Measurements from ENCODE around the gene CD70.

DNA sequence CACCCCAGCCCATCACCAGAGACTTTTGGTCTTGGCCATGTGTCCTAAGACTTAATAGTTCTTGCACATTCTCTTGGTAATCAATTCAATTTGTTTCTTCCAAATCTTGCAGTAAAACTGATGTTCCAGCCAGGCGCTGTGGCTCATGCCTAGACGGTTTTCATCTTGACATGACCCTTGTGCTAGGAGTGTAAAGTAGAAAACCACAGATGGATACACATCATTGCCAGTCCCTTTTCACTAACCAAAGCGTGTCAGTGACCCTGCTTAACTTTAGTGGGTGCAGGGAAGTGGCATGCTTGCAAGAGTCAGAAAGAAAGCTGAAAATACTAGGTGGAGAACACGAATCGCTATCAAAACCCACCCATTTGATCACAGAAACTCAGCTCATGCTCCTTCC, 18.0 kb upstream of the CD70 start:
- TF ChIP-seq POLR2AphosphoS5 (IDR thresholded peaks at IDR 0.05; ENCODE audit: low read depth, low read length) (no peak), SIN3A (IDR thresholded peaks at IDR 0.05; ENCODE audit: borderline replicate concordance, insufficient read depth, low read depth, low read length) (no peak)
- TF ChIP-seq, protein P1, sequence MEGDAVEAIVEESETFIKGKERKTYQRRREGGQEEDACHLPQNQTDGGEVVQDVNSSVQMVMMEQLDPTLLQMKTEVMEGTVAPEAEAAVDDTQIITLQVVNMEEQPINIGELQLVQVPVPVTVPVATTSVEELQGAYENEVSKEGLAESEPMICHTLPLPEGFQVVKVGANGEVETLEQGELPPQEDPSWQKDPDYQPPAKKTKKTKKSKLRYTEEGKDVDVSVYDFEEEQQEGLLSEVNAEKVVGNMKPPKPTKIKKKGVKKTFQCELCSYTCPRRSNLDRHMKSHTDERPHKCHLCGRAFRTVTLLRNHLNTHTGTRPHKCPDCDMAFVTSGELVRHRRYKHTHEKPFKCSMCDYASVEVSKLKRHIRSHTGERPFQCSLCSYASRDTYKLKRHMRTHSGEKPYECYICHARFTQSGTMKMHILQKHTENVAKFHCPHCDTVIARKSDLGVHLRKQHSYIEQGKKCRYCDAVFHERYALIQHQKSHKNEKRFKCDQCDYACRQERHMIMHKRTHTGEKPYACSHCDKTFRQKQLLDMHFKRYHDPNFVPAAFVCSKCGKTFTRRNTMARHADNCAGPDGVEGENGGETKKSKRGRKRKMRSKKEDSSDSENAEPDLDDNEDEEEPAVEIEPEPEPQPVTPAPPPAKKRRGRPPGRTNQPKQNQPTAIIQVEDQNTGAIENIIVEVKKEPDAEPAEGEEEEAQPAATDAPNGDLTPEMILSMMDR (IDR thresholded peaks at IDR 0.05) = no peak

Measured in Panc1 (cell line).